GM19239 (cell line): ENCODE measurements around the gene FNDC10.
A peak's percentile ranks its signal among the peaks of the same experiment; 100 is the strongest.
"Not testable (repeated sequence)": the region's sequence is repeated elsewhere in the genome, so short reads cannot be mapped to it uniquely, and the experiment has no call there.

Source experiments
- DNase-seq: peaks from one replicate; pipeline ENCODE4 v3.0.0; 2011; ENCODE audit warnings: low spot score; ENCODE audit not compliant: insufficient read length
- FAIRE-seq: peaks from 2 replicates; lab custom pipeline; 2011; peaks lifted over from hg19 to GRCh38; lab: Jason Lieb, UNC

The FNDC10 gene

DNA sequence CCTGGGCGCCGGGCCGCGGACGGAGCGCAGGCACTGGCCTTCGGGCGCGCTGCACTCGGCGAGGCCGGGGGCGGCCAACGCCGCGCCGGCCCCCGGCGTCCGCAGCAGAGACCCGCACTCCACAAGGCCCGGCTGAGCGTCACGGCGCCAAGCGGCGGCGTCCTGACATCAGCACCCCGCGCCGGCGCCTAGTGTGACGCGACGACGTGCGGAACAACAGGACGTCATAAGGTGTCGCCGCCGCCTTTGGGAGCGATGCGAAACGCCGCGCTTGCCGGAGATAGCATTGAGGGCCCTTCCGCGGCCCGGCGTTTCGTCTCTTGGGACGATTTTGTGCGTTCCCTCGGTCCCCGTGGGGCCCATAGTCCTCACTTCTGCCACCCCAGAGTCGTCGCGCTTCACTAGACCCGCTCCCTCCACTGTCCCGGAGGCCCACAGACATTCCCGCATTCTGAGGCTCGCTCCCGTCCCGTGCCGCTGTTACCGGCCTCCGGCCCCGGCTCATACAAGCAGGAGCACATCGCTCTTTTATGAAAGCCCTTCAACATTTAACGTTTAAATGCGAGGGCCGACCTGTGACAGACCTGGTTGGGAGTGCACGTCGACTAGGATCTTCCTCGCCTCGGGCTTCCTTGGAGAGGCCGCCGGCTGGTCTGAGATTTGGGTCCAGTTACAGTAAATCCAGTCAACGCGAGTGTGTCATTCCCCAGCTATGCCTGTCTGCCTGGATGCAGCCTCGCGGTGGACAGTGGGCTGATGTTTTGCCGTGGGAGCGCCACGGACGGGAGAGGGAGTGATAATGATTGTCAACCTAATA is 25.0 kb downstream of the FNDC10 start, which contains the start of gene SSU72:
SSU72 (minus strand) TSS at position 143 of the 817 bp plus-strand sequence. CDS start 306 bp downstream, outside the sequence.
- FAIRE-seq (peak; percentile 95), DNase-seq (peak; percentile 98)

DNA sequence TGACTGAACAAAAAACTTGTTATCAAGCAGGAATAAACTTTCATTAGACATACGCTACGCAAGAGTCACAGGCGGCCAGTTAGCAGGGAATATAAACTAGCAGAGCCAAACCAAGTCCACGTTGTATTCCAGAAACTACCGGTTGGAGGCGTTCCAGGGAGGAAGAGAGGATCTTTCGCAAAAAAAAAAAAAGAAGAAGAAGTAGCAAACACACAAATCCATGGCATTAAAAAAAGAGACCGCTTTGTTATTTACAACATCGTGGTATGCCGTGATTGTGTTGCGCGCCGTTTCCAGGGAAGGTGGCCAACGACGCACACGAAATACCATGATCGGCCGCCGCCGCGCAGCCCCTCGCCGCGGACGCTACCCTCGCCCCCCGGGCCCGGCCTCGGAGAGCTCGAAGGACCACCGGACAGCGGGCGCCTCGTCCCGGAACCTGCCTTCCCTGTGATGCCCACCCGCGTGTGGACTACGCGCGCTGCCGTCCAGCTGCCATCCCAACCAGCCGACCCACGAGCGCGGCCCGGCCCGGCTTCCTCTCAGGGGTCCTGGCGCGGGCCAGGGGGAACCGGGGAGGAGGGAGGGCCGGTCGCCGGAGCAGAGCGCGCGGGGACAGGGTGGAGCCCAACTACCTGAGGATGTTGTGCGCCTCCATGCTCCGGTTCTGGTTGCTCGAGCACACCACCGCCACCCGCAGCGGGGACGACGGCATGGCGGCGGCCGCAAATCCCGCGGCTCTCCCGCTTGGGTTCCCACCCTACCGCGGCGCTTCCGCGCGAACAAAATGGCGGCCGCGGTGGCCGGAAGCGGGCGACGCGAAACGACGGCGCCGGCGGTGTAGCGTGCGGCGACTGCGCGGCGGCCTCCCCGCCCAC is 25.9 kb downstream of the FNDC10 start:
- FAIRE-seq (peak; percentile 82), DNase-seq (peak; percentile 78)

DNA sequence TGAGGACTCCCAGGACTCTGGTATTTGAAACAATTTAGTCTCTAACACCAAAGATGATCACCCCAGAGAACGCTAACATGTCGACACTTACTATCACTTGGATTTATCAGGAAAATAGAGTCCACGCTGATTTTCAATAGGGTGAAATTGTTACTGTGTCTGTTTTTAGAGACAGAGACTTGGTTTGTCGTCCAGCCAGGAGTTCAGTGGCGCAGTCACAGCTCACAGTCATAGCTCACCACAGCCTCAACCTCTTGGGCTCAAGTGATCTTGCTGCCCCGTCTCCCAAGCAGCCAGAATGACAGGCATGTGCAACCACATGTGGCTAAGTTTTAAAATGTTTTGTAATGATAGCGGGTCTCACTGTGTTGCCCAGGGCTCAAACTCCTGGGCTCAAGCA is 30.6 kb downstream of the FNDC10 start:
- no peak for FAIRE-seq
- no peak for DNase-seq

DNA sequence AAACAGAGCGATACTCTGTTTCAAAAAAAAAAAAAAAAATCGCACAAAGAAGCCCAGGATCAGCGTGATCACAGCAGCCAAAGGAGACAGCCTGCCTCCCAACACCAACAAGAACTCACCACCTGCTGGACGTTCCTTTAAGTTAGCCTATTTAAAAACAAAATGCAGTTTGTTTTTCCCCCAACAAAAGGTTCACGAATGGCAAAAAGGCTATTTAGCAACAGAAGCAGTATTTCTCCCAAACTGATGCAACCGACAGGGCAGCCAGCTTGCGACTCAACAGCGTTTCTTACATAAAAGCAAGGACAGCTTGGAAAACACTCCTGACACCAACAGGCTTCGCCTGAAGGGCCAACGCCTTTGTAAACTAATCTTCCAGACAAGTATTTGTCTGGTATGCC is 32.0 kb downstream of the FNDC10 start:
- FAIRE-seq (no peak), DNase-seq (no peak)

DNA sequence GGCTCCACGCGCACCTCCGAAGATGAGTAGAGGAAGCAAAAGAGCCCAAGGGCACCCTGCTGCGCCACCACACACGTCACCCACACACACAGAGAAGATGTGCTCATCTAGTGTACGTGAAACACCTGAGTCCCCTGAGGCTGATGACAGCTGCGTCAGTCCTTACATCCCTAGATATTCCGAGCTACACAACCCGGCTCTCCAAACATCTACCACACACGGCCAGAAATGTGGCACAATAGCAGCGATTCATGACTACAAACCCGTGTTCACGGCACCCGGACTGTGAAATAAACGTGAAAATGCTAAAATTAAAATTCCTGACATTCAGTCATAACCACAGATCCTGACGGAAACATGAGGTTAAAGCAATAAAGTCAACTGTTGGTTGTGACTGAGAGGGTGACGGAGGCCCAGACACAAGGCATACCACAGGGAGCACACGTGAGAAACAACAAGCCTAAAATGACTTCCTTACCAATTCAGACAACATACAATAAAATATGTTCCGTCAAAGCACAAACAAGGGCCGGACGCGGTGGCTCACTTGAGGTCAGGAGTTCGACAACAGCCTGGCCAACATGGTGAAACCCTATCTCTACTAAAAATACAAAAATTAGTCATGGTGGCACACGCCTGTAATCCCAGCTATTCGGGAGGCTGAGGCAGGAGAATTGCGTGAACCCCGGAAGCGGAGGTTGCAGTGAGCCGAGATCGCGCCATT is 32.6 kb downstream of the FNDC10 start:
- DNase-seq, result no peak
- no peak for FAIRE-seq

DNA sequence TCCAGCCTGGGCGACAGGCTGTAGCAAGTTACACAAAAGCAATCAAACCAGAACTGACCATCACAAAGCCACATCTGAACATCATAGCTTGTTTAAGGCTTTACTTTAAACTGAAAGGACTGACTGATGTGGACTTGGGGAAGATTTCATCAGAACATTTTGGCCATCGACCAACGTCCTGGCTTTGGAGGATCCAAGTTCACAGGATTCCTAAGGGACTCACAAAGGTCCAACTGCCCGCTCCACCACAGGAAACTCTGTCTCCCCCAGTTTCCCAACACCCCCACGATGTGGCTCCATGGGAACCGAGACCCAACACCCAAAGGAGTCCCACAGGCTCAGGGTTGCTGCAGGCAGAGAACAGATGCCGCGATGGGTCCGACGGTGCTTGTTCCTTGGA is 34.6 kb downstream of the FNDC10 start:
- DNase-seq, result no peak
- FAIRE-seq, result no peak

DNA sequence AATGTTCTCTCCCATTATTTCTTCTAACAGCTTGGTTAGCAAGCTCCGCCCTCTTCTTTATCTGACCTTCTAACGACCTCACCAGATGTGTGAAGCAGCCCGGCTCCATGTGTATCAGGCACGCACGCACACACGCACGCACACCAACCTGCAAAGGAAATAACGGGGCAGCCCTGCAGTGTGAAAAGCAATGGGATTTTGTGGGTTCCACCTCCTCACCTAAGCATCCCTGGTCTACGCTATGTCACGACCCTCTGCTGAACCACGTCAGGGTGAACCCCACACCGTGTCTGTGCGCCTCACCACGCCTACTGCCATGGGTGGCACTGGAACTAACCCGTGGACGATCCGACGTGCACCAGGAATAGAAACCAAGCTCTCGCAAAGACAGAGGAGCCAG is 35.7 kb downstream of the FNDC10 start:
- no peak for FAIRE-seq
- no peak for DNase-seq

DNA sequence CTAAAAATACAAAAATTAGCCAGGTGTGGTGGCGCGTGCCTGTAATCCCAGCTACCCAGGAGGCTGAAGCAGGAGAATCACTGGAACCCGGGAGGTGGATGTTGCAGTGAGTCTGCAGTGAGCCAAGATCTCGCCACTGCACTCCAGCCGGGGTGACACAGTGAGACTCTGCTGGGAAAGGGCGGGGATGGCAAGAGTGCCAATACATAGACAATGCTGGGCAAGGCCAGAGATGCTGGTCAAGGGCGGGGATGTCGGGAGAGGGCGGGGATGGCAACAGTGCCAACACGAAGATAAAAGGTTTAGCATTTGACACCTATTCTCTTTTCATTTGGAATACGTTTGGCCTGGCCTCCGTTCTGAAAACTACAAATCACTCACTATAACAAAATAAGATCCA is 36.2 kb downstream of the FNDC10 start:
- no peak for DNase-seq
- no peak for FAIRE-seq

DNA sequence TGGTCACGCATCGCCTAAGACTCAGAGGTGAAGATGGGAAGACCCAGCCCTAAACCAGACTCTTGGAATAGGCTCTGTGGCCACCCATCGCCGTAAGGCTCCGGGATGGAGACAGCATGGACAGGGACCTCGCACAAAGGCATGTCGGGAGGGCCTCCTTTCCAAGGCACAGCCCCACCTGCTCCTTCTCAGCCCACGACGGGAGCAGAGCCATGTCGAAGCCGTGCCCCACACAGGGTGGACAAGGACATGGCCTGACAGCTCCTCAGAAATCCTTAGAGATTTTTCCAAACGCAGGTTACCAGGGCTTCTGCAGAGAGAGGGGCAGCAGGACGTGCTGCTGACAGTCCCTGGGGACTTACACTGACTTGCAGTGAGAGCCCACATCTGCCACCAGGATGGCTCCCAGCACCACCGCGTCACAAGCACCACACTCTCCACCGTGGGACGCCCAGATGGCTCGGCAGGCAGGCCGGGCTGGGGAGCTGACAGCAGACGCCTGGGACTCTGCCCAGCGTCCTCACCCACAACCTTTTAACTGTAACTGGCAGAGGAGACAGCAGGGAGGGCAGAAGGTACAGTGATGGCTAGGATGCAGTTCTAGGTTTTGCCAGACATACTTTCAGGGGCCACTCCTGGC is 37.3 kb downstream of the FNDC10 start:
- DNase-seq, result no peak
- FAIRE-seq, result no peak

DNA sequence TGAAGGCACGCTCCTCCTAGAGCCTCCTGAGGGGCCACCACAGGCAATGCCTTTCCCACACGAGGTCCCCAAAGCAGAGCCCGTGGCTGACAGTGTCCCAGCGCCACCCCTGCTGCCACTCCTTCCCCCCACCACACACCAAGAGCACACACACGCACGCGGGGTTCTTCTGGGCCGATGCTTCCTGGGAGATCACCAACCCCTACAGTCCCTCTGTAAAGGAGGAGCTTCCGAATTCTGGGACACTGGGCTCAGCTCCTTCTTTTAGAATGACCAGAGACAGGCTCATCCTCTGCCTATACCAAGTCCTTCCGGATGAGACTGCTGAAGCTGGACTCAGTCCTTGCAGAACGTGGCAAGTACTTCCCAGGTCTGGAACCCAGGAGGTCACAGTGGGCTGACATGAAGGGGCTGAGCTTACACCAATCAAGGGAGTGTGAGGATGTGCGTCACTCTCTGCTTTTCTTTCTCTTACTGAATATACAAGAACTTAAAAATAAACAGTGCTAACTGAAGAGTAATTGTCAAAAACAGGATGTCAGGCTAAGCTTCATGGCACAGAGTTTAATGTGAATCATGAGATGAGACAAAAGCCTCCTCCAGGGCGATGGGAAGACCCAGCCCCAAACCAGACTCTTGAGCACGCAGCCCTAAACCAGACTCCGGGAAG is 38.0 kb downstream of the FNDC10 start:
- DNase-seq, result no peak
- FAIRE-seq, result no peak

DNA sequence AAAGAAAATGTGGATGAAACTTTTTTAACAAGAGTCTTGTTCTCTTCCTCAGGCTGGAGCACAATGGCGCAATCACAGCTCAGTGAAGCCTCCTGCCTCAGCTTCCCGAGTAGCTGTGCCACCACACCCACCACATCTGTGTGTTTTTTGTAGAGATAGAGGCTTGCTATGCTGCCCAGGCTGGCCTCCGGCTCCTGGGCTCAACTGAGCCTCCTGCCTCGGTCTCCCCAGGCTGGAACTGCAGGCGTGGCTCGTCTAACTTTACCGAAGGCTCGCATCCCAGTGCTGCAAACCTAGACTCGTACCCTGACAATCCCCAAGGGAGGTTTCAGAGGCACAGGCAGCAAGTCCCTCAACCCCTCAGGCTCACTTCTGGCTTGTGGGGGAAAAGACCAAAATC is 39.8 kb downstream of the FNDC10 start:
- FAIRE-seq (no peak), DNase-seq (no peak)

DNA sequence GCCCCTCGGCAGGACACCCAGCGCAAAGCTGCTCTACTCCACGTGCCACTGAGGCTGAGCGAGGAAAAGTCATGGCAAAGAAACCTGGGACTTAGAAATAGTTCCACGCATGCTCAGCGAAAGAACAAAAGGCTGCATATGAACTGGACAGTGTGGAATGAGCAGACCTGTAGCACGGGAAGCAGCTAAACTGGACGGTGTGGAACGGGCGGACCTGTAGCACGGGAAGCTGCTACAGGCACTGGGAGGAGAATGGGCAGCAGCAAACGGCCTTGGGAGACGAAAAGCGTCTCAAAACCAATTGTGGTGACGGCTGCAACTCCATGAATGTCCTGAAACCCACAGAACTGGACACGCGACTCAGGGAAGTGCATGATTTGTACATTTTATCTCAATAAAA is 40.9 kb downstream of the FNDC10 start:
- DNase-seq (no peak), FAIRE-seq (no peak)

DNA sequence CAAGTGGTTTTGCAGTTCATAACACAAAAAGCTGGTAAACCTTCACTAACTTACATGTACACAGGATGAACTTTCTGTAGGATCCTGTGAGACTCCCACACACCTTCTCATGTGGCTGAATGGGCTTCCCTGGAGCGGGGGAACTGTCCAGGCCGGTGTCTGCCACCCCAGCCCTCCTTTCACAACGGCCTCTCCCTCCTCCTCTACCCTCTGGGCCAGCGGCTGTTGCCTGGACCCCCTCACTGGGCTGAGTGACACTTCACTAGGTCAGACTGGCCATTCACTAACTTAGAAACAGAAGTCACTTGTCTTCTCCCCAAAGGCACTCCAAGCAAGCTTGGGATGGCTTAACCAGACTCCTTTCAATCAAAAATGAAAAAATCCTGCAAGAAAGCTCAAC is 41.3 kb downstream of the FNDC10 start:
- no peak for FAIRE-seq
- no peak for DNase-seq

DNA sequence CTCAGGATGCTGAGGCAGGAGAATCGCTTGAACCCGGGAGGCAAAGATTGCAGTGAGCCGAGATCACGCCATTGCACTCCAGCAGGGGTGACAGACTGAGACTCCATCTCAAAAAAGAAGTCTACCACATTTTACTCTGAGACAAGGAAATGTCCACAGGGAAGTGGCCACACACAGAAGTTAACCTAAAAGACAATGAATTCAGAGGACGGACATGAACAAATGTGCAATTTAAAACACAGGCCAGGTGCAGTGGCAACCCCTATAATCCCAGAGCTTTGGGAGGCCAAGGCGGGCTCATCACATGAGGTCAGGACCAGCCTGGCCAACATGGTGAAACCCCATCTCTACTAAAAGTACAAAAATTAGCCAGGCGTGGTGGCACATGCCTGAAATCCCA is 42.2 kb downstream of the FNDC10 start:
- not testable (repeated sequence) for DNase-seq, FAIRE-seq

DNA sequence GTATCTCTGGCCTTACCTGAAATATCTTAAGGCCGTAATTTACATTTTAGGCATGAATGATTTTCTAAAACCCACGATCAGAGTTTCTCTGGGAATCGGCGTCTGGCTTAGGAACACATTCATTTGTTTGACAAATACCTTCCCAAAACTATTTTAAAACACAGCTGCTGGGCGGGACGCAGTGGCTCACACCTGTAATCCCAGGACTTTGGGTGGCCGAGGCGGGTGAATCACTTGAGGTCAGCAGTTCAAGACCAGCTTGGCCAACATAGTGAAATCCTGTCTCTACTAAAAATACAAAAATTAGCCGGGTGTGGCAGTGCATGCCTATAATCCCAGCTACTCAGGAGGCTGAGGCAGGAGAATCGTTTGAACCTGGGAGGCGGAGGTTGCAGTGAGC is 43.0 kb downstream of the FNDC10 start:
- FAIRE-seq, DNase-seq: not testable (repeated sequence)

DNA sequence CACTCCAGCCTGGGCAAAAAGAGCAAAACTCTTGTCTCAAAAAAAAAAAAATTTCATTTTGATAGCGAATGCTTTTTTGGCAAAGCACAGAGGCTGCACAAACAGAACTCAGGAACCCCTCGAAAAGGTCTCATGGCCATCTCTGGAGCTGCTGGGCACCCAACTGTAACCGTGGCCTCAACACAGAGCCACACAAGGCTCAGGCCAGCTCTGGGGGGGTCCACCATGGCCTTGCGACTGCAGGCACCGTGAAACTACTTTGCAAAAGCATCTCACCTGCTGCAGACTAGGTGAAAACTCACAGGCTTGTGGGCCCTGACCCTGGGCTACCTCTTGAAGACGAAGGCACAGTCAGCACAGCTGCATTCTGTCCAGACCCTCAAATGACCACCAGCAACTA is 43.4 kb downstream of the FNDC10 start:
- no peak for DNase-seq
- no peak for FAIRE-seq

DNA sequence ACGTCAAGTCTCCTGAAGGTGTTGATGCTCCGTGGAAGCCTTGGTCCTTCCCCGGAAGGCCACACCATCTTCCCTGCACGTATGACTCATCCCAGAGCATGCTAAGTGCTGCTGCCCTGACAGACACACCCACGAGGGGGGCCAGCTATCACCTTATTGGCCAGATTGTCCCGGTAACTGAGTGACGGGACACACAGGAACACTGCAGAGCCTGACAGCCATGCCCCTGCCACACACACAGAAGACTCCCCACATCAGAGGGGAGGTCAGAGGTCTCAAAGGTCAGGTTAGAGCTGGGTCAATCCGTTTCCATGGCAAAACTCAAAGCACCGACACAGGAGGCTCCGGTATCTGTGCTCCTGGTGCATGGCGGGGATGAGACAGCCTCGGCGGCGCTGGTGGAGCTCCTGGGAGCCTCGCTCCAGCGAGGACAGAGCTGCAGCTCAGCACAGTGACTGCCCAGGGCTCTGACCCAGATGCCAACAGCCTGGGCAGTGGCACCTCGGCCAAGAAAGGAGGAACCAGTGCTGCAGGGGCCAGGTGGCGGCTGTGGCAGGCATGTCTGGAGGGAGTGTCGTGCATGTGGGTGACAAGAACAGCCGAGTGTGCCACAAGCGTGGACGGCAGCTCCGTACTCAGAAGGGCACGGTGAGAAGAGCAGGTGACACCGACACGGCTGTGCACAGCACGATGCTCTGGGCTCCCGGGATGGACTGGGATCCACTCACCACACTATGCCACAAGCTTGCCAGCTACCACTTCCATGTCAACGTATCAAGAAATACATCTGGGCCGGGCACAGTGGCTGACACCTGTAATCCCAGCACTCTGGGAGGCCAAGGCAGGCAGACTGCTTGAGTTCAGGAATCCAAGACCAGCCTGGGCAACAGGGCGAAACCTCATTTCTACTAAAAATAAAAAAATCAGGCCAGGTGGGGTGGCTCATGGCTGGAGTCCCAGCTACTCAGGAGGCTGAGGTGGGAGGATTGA is 44.7 kb downstream of the FNDC10 start:
- FAIRE-seq, result no peak
- DNase-seq, result no peak

DNA sequence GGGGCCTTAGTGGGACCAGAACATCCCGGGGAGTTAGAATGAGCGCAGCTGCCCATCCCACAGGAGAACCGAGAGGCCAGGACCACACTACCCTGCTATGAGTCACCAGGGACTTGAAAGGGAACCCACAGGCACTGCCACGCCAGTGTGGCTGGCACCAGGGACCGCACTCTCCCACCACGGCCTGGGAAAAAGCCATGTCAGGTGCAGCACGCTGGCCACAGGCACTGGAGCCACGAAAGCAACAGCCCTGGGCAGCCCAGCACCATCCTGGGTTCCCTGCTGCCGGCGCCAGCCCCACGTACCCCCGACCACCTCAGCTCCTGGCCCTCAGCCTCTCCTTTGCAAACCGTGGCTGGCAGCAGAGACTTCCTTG is 45.4 kb downstream of the FNDC10 start:
- no peak for DNase-seq
- no peak for FAIRE-seq
